ENCODE measurements around the gene ZNF462.

GRCh38 chr9:107042606-107043005, 179.6 kb downstream of the ZNF462 start:
- TF ChIP-seq CTCF (IDR thresholded peaks at IDR 0.05) (no peak), POLR2A (IDR thresholded peaks at IDR 0.05) (no peak), EP300 (IDR thresholded peaks at IDR 0.05) (no peak), POLR2AphosphoS5 (IDR thresholded peaks at IDR 0.05) (no peak)
